Adrenal gland (tissue), 12 donors: ENCODE measurements around the gene ARL8A. TPM values are rescaled to one million over a fixed set of nuclear protein-coding genes. Genes with fewer than 3 reads are reported as not detected.
"Not testable (repeated sequence)": the region's sequence is repeated elsewhere in the genome, so short reads cannot be mapped to it uniquely, and the experiment has no call there.

Experiments
- DNase-seq, 7 donors: peaks; one replicate each; pipeline ENCODE4 v3.0.0-alpha.2; 2019 to 2020
- H3K27ac ChIP-seq, 5 donors: fragments of 200-600 bp; sonication (generic) in 4 of 5; 1 replicate in 3 of 5; 2 replicates in 2 of 5; pipeline versions ENCODE4 v1.5.1 to v1.8.0; 2016 to 2020; ENCODE audit warnings: mild to moderate bottlenecking in 1 of 5
- H3K27me3 ChIP-seq: fragments of 200-600 bp; 2 replicates; pipeline ENCODE4 v1.8.0; 2021
- H3K36me3 ChIP-seq, 2 donors: fragments of 200-600 bp; replicated peaks in 1 of 2; 1 replicate in 1 of 2; 2 replicates in 1 of 2; pipeline versions ENCODE4 v1.5.1 to v1.8.0; 2018 to 2022
- H3K4me1 ChIP-seq, 2 donors: fragments of 200-600 bp; replicated peaks in 1 of 2; 1 replicate in 1 of 2; 2 replicates in 1 of 2; pipeline versions ENCODE4 v1.5.1 to v1.8.0; 2018 to 2021
- H3K4me3 ChIP-seq, 4 donors: fragments of 200-600 bp; sonication (generic) in 3 of 4; one replicate each; pipeline ENCODE4 v1.5.1; 2016 to 2018
- H3K9me3 ChIP-seq, 3 donors: fragments of 200-600 bp; sonication (generic) in 1 of 3; replicated peaks in 1 of 3; 1 replicate in 2 of 3; 2 replicates in 1 of 3; pipeline versions ENCODE4 v1.5.1 to v1.8.0; 2016 to 2021
- POLR2A ChIP-seq, 2 donors: fragments of 450-650 bp; IDR thresholded peaks; one replicate each; pipeline ENCODE4 v1.6.1; 2017; ENCODE audit warnings: antibody characterized with exemption in 2 of 2, mild to moderate bottlenecking in 2 of 2, moderate library complexity in 1 of 2
- WGBS, 4 donors: extraction: QIAGEN DNeasy Blood & Tissue Kit in 2 of 4; methylation state at CpG; one replicate each; pipeline versions ENCODE4 v1.1.5 to v1.1.7; 2013 to 2017; 5-methylcytosine and 5-hydroxymethylcytosine counted together
- intact Hi-C, 2 donors: fragments of 100-400 bp; cut with DNase I; formaldehyde crosslinking; loops; one replicate each; pipeline versions ENCODE4 v1.14.1 to v1.15.0; 2022 to 2023
- polyA plus RNA-seq, 3 donors: library from polyadenylated mRNA; stranded (reverse); fragments of 200-250 nt in 2 of 3; fragments of 350-450 nt in 1 of 3; fragmentation: Illumina TruSeq in 1 of 3; extraction: RNeasy Lipid Tissue Mini Kit (QIAGEN cat#74804) in 1 of 3; gene quantifications; one replicate each; pipeline ENCODE4 v1.2.3, GENCODE V29; 2013 to 2014
- total RNA-seq, 9 donors: library from RNA; depleted of rRNA in 4 of 9; stranded (reverse); fragments of >200 nt in 4 of 9; fragments of 120-200 nt in 1 of 9; fragmentation: NEBNext Ultra II Directional in 1 of 9; extraction: Animal tissue kit (Norgen Biotek cat#: 25700) in 1 of 9; gene quantifications; one replicate each; pipeline versions ENCODE4 v1.1.0 to v1.2.4, GENCODE V29; 2013 to 2023
- TF ChIP-seq, protein P1 (sequence below), 6 experiments: fragments of 450-650 bp in 4 of 6; fragments of 200-600 bp in 2 of 6; sonication (generic) in 1 of 6; IDR thresholded peaks; 1 replicate in 5 of 6; 2 replicates in 1 of 6; pipeline versions ENCODE4 v1.5.1 to v1.8.0; 2016 to 2021; ENCODE audit warnings: antibody characterized with exemption in 6 of 6, mild to moderate bottlenecking in 2 of 6, moderate library complexity in 1 of 6
- donor health status: healthy with polysubstance abuse.
- donor health status: Bipolar disorder and iron deficiency.
- donor health status: DM: yes; HTN: yes; CAD: no.
- donor health status: DM: no; HTN: no; CAD: no.
- donor health status: DM: no; HTN: no; CAD: no.
- donor health status: DM: yes; HTN: yes; CAD: no.

Gene ARL8A
- total and polyA plus RNA-seq, 12 donors = 26.4 to 115 (median 53.7) TPM

DNA sequence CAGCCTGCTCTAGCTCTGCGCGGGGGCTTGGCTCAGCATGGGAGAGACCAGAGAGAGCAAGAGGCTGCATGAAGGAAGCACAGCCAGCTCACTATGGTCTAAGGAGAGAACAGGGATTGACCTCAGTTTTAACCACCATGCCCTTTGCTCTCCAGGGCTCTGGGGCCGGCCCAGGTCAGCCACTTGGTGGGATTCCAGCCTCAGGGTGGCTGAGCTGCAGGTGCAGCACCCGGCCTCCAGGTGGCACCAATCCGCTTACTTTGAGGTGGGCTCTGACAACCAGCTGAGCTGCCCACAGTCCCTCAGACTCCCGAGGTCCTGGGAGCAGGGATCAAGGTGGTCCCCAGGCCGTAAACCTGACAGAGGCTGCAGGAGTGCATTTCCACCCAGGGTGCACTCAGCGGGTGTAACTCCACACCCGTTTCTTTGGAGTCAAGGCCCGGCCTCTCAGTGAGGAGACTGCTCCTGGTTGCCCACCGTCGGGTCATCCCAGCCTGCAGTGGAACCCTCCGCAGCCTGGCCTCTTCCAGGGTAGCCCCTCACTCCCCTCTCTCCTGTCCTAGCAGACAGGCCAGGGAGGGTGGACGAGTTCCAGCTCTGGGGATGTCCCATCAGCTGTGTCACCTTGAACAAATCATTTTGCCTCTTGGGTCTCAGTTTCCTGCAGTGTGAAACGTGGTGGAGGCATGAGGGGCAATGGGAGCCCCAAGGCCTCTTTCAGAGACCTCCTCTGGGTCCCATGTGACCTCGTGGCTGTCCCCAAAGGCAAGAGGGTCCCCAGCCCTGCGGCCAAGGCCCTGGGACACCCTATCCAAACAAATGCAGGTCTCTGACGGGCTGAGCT lies 48.5 kb upstream of the ARL8A start:
- Histone ChIP-seq H3K4me1 (peaks cover 0 to 8% of the 10 kb centered on the region in 2 donors), H3K4me3 (peak overlapping the region in 1 of 4 donors; percentile 19), H3K36me3 (no peaks in the 10 kb centered on the region), H3K9me3 (no peaks in the 10 kb centered on the region), H3K27ac (no peak overlapping the region), H3K27me3 (peaks cover 29% of the 10 kb centered on the region)
- no peak for TF ChIP-seq POLR2A (IDR thresholded peaks at IDR 0.05)
- TF ChIP-seq, protein P1, sequence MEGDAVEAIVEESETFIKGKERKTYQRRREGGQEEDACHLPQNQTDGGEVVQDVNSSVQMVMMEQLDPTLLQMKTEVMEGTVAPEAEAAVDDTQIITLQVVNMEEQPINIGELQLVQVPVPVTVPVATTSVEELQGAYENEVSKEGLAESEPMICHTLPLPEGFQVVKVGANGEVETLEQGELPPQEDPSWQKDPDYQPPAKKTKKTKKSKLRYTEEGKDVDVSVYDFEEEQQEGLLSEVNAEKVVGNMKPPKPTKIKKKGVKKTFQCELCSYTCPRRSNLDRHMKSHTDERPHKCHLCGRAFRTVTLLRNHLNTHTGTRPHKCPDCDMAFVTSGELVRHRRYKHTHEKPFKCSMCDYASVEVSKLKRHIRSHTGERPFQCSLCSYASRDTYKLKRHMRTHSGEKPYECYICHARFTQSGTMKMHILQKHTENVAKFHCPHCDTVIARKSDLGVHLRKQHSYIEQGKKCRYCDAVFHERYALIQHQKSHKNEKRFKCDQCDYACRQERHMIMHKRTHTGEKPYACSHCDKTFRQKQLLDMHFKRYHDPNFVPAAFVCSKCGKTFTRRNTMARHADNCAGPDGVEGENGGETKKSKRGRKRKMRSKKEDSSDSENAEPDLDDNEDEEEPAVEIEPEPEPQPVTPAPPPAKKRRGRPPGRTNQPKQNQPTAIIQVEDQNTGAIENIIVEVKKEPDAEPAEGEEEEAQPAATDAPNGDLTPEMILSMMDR (IDR thresholded peaks at IDR 0.05) = peak; percentile 54 to 75 (median 71)
- DNase-seq = peak in 6 of 7 donors; percentile 49 to 75 (median 68)
- WGBS, 4 donors = 27 to 38% (median 30%) methylated on average over 7 to 18 of the region's 18 CpGs
- intact Hi-C loops = loop anchor here (2.0 kb wide), 1 partner anchor 122 kb away; no protein-coding TSS in a partner anchor

DNA sequence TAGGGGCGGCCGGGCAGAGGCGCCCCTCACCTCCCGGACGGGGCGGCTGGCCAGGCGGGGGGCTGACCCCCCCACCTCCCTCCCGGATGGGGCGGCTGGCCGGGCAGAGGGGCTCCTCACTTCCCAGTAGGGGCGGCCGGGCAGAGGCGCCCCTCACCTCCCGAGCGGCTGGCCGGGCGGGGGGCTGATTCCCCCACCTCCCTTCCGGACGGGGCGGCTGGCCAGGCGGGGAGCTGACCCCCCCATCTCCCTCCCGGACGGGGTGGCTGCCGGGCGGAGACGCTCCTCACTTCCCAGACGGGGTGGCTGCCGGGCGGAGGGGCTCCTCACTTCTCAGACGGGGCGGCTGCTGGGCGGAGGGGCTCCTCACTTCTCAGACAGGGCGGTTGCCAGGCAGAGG lies 46.9 kb upstream of the ARL8A start:
- H3K4me1 ChIP-seq, H3K4me3 ChIP-seq, H3K36me3 ChIP-seq, H3K27ac ChIP-seq, DNase-seq, H3K9me3 ChIP-seq, intact Hi-C loops: not testable (repeated sequence)
- 62 to 89% (median 78%) methylated on average over 3 to 15 of the region's 33 CpGs for WGBS, 4 donors
- H3K27me3 ChIP-seq = peaks cover 29% of the 10 kb centered on the region

DNA sequence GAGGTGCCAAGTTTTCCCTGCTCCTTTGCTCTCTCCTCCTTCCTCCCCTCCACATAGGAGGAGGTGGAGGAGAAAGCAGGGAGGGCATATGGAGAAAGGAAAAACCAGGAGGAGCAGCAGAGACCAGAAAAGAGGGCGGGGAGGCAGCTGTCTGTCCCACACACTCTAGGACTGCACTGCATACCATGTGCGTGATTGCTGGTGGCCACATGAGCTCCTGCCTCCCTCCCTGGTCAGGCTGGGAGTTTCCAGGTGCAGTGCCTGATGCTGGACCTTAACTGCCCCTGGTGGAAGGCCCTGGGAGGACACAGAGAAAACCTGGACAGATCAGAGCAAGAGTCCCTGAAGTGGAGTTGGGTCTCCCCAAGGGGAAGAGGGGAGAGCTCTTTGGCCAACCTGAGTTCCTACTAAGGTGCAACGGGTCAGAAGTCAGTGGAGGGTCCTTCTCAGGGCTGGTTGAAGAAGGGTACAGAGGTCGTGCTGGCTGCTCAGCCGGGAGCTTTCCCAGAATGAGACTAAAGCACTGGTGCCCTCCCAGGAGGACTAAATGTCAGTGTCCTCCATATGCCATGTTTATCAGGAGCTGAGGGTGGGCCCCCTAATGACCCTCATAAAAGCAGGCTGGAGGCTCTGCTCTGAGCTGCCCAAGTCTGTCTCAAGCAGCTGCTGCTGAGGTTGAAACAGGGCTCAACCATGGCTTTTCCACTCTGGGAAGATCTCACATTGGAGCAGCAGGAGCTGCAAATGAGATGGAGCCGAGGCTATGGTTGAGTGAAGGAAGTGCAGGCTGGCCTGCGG lies 45.6 kb upstream of the ARL8A start:
- Histone ChIP-seq H3K9me3 (no peaks in the 10 kb centered on the region), H3K36me3 (no peaks in the 10 kb centered on the region), H3K27ac (no peak overlapping the region), H3K27me3 (peaks cover 24% of the 10 kb centered on the region), H3K4me3 (no peak overlapping the region), H3K4me1 (peaks cover 0 to 8% of the 10 kb centered on the region in 2 donors)
- 72 to 92% (median 81%) methylated on average over 6 to 7 of the region's 7 CpGs for WGBS, 4 donors
- no peak for DNase-seq
- intact Hi-C loops = loop anchor here in 1 of 2 donors (10.0 kb wide), 1 partner anchor 525 kb away; the partner anchor contains the start of gene SYT2
- no peak for TF ChIP-seq POLR2A (IDR thresholded peaks at IDR 0.05)
- TF ChIP-seq, protein P1 (IDR thresholded peaks at IDR 0.05) = no peak

DNA sequence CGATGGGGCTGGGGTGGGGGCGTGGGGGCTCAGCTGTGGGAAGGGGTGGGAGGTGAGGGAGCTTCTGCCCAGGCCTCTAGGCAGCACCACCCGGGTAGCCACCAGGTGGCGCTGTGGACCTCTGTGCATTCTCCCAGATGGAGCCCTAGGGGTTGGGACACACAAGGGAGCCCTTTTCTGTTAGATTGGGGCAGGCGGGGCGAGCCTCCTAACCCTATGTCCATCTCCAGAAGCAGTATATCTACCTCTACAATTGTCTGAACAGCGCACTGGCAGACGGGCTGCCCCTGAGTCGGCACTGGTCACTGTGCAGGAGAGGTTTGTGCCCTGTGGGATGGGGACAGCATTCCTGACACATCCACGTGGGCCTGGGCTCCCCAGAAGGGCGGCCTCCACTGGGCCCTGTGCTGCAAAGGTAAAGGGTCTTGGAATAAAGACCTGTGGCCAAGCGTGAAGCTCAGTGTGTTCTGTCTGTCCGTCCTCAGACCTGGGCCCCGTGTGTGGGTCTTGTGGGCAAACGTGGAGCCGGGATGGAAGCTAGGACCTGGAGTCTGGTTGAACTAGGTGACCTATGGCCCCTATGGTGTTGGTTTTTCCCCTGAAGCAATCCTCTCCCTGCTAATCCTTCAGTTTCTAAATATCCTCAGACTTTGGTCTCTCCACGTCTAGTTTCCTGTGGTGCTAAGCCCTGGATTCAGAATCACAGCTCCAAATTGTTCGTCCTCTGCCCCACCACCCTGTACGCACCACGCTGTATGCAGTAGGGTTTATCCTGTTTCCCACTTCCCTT lies 44.7 kb upstream of the ARL8A start:
- H3K36me3 ChIP-seq = no peaks in the 10 kb centered on the region
- no peak overlapping the region for H3K4me3 ChIP-seq
- peaks cover 0 to 12% of the 10 kb centered on the region in 2 donors for H3K4me1 ChIP-seq
- 55 to 64% (median 59%) methylated on average over 16 to 20 of the region's 20 CpGs for WGBS, 4 donors
- peak; percentile 60 to 87 (median 77) for DNase-seq
- peaks cover 17% of the 10 kb centered on the region for H3K27me3 ChIP-seq
- H3K27ac ChIP-seq = no peak overlapping the region
- TF ChIP-seq, protein P1 (IDR thresholded peaks at IDR 0.05) = peak; percentile 49 to 90 (median 62)
- TF ChIP-seq POLR2A (IDR thresholded peaks at IDR 0.05) = no peak
- intact Hi-C loops = loop anchor here in 1 of 2 donors (10.0 kb wide), 1 partner anchor 526 kb away; the partner anchor contains the start of gene SYT2
- no peaks in the 10 kb centered on the region for H3K9me3 ChIP-seq
